ENCODE measurements around the gene ODR4. TPM values are rescaled to one million over a fixed set of nuclear protein-coding genes. Genes with fewer than 3 reads are reported as not detected.
"Not testable (repeated sequence)": the region's sequence is repeated elsewhere in the genome, so short reads cannot be mapped to it uniquely, and the experiment has no call there.

ODR4 gene
- 64.4 TPM for total RNA-seq

DNA sequence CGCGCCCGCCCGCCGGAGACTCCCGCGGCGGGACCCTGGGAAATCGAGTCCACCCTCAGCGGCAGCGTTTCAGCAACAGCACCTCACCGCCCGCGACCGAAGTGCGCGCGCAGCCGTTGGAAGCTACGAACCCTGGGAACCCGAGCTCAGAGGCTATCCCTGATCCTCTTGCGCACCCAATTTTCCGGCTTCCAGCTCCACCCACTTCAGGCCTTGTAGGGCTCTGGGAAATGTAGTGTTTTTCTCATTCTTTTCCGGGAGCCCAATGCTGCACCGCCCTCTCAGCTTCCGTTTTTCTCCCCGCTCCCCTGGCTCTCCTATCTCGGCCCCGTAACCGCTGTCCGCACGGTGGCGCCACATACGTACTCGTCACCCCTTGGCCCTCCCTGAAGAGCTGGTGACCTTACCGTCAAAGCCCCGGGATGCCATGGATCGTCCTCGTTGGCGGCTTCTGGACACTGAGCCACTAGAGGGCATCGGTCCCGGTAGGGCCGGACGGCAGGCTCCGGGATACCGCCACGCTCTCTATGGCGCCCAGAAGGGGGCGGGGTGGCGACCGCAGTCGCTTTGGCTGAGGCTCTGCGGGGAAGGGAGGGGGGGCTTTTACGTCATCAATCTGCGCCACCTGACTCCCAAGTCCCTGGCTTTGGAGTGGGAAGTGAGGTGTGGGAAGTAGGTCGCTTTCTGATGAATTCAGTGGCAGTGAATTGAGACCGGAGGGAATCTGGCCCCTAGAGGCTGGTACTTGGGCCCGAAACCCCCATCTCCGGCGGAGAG is at the start of gene ODR4, which contains the start of gene TPR:
Gene ODR4 (plus strand): TSS at position 687 of the 777 bp plus-strand sequence. CDS start 3,948 bp downstream, outside the sequence.
Gene TPR (minus strand): TSS at position 102 of the 777 bp plus-strand sequence. CDS start 225 bp downstream, outside the sequence.
- no peak for FAIRE-seq

DNA sequence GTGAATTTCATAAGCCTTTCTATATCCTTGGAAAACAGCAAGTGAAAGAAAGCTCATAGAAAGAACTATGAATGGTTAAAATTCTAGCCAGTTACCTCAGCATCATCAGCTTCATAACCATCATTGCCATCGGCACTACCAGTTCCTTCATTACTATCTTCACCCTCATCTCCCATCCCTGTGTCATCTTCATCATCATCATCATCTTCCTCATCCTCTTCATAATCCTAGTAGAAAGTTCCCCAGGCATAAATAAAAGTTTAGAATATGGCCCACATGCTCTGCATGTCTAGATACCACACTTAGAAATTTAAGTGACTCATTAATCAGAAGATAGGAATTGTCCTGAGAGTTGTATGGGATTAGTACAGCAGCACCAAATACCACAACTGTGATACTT is 49.6 kb upstream of the ODR4 start:
- DNase-seq (ENCODE audit: low spot score in 2 of 2) (no peak), FAIRE-seq (no peak)

More for the DNA sequence above, at the start of gene ODR4, which contains the start of gene TPR:
- DNase-seq (ENCODE audit: low spot score in 2 of 2): peak; percentile 85 to 86

DNA sequence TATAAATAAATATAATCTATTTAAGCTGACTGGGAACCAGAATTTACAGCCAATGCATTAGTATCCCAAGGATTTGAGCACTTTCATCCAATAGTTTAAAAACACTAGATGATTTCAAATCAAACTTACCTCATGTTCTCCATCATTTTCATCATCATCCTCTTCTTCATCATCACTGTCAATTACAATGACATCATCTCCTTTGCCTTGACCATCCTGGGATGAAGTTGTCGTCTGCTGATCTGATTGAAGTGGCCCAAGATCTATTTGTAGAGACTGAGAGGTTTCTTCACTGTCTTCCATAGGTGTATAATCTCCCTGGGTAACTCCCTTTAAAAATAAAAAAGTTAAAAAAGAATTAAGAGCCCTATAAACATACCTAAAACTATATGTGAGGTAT is 48.3 kb upstream of the ODR4 start:
- no peak for DNase-seq (ENCODE audit: low spot score in 2 of 2)
- FAIRE-seq: no peak

DNA sequence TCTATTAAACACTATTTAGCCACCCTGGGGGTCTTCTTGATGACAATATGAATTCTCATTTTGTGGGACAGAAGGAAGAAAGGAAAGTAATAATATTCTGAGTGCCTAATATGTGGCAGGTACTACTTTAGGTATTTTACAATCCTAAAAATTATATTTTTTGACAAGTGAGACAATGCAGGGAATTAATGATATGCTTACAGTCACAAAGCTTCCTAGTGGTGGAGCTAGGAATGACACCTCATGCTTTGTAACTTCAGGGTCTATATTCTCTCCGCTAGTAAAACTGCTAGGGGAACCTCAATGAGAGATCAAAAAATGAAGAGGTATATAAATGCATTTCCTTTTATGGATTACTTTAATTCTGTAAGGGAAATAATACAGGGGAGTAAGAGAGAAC is 44.9 kb upstream of the ODR4 start:
- FAIRE-seq: no peak
- no peak for DNase-seq (ENCODE audit: low spot score in 2 of 2)

DNA sequence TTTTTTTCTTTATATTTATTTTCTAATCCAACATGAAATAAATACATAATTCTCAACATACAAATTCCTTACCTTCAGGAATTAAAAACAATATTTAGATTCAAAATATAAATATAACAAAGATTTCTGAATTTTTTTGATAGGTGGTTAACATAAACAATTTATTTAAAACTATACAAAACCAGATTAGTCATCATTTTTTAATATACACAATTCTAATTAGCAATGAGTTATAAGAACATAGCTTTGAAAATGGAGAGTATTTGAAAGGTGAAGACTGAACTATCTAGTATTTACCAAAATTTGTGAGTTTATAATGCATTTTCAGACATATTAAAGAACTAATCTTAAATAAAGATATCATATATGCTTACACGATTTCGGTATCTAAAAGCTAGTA is 38.1 kb upstream of the ODR4 start:
- peak; percentile 93 for FAIRE-seq
- no peak for DNase-seq (ENCODE audit: low spot score in 2 of 2)

DNA sequence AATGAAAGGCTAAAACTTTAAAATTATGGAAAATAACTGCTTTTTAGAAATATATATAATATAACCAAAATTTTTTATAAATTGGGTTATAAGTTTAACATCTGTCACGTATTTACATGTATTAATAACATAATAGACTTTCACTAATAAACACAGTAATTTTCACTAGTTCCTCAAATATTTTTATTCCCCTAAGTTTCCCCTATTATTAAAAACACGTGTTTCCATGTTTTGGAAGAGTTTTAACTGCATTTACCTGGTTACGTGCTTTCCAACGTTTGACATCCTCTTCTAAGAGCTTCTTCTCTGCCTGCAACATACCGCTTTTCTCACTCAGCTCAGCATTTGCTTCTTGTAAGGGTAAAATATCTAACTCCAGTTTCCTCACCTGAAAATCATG is 34.9 kb upstream of the ODR4 start:
- DNase-seq (ENCODE audit: low spot score in 2 of 2): no peak
- peak; percentile 47 for FAIRE-seq

DNA sequence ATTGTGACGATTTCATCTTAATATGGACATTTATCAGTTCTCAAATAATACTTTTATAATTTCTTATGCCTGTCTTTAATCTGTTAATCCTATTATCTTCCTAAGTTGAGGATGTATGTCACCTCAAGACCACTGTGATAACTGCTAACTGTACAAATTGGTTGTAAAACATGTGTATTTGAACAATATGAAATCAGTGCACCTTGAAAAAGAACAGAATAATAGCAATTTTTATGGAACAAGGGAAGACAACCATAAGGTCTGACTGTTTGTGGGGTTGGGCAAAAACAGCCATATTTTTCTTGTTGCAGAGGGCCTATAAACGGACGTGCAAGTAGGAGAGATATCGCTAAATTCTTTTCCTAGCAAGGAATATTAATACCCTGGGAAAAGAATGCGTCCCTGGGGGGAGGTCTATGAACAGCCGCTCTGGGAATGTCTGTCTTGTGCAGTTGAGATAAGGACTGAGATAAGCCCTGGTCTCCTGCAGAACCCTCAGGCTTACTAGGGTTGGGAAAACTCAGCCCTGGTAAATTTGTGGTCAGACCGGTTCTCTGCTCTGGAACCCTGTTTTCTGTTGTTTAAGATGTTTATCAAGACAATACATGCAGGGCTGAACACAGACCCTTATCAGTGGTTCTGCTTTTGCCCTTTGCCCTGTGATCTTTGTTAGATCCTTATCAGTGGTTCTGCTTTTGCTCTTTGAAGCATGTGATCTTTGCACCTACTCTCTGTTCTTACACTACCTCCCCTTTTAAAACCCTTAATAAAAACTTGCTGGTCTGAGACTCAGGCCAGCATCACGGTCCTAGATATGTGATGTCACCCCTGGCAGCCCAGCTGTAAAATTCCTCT is 27.6 kb upstream of the ODR4 start:
- FAIRE-seq; DNase-seq (ENCODE audit: low spot score in 2 of 2): not testable (repeated sequence)

DNA sequence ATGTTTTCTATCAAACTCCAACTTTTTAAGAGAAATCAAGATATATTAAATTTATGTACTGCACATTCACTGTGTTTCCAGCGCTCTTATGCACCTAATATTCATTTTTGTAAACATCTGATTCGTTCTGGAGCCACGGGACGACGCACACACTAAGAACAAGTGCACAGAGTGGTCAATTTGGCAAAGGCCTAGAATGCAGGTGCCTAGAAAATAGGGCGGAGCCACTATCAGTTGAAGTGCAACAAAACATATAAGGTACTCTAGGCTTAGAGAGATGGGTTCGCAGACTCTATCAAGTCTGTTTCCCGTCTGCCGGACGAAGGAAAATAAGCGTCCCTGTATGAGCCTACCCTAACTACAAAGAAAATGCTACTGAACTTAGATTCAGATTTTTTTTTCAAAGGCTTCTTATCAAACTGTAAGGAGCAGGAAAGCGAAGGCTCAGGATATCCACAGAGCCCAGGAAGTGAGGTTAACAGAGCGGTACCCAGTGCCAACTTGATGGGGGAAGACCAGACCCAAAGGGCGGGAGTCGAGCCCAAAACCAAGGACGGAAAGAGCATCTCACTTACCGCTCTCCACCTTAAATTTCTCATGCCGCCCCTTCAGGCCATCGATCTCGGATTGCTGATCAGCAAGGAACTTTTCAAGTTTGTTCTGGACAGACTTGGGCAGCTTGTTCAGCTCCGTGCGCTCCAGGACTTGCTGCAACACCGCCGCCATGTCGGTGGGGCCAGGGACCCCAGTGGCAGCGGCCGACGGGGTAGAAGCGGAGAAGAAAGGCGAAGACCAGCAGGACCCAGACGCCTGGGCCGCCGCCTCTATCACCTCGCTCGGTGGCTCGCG is 1.1 kb upstream of the ODR4 start:
- DNase-seq (ENCODE audit: low spot score in 2 of 2) (peak; percentile 4 to 8), FAIRE-seq (no peak)

DNA sequence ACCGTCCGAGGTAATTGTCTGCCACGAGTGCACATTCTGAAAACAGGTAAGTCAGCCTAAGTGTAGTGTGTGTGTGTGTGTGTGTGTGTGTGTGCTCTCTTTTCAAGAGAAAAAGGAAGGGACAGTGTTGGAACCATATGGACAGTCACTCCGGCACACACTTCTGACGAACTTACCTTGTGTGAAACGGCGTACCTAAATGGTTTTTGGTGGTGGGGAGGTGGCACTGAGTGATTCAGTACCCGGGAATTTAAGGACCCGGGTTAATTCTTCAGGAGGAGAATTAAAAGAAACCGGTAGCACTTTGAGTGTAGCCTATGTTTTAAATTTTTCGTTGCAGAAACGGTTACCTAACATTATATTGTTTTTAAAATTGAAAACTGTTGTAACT is 286 bp downstream of the ODR4 start:
- FAIRE-seq (no peak), DNase-seq (ENCODE audit: low spot score in 2 of 2) (no peak)

DNA sequence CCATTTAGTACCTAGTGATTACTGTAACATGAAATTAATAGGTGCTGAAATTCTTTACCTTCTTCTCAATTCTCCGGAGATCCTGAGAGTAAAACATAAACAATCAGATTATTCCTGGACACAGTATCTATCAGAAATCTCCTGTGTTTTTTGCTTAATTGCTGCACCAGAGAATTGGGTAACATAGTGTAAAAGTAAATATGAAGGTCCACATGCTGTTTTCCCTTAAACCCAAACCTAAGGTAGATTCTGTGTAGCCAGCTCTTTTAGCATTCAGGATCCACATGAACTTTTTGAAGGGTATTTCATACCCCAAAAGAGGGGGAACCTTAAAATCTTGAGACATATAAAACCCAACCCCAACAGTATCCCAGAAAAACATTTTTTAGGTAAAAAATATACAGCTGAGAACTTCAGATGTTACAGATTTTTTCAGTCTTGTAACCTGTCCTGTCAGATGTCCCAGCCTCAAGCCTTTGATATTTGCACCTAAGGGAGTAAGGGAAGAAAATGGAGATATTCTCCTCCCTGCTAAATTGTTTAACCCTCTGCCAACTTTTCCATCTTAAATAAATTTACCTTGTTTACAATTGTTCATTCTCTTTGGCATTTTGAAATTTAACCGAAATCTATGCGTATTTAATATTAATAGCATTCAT is 11.2 kb downstream of the ODR4 start:
- no peak for FAIRE-seq

DNA sequence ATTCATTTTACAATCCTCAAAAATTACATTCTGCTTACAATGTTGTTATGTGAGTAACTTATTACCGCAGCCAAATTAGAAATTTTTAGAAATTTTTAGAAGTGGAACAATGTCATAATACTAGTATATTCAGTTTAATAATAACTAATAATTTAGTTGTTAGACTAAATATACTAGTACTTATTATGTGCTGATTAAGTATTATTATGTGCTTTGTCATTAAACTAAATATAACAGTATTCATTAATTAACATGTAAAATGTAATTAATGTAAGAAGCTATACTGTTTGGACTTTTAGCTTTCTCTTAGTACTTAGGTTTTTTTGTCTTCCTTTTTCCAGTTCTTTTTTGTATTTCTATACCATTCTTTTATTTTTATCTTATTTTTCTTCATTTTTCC is 15.3 kb downstream of the ODR4 start:
- DNase-seq (ENCODE audit: low spot score in 2 of 2): no peak
- peak; percentile 60 for FAIRE-seq

More for the DNA sequence above, 11.2 kb downstream of the ODR4 start:
- no peak for DNase-seq (ENCODE audit: low spot score in 2 of 2)

DNA sequence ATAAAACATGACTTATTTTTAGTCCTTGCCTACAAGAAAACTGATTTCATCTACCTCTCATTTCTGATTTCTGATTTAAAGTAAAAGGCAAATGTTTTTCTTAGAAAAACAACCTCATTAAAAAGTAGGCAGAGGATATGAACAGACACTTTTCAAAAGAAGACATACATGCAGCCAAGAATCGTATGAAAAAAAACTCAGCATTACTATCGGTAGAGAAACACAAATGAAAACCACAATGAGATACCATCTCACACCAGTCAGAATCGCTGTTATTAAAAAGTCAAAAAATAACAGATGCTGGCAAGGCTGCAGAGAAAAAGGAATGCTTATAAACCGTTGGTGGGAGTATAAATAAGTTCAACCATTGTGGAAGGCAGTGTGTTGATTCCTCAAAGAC is 16.2 kb downstream of the ODR4 start:
- DNase-seq (ENCODE audit: low spot score in 2 of 2) (no peak), FAIRE-seq (no peak)

DNA sequence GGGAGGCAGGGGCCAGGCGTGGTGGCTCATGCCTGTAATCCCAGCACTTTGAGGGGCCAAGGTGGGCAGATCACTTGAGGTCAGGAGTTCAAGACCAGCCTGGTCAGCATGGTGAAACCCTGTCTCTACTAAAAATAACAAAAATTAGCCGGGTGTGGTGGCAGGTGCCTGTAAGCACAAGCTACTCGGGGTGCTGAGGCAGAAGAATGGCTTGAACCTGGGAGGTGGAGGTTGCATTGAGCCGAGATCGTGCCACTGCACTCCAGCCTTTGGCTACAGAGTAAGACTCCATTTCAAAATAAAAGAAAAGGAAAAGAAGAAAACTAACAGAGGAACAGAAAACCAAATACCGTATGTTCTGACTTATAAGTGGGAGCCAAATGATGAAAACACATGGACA is 17.1 kb downstream of the ODR4 start:
- not testable (repeated sequence) for FAIRE-seq; DNase-seq (ENCODE audit: low spot score in 2 of 2)

DNA sequence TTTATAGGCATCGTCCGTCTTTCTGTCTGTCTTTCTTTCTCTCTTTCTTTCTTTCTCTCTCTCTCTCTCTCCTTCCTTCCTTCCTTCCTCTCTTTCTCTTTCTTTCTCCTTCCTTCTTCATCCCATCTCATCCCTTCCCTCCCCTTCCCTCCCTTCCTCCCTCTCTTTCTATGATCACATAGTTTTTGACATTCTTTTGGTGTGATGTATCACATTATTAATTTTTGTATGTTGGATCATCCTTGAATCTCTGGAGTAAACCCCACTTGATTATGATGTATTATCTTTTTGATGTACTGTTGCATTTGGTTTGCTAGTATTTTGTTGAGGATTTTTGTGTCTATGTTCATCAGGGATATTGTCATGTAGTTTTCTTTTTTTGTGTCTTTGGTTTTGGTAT is 25.8 kb downstream of the ODR4 start:
- DNase-seq (ENCODE audit: low spot score in 2 of 2); FAIRE-seq: not testable (repeated sequence)

DNA sequence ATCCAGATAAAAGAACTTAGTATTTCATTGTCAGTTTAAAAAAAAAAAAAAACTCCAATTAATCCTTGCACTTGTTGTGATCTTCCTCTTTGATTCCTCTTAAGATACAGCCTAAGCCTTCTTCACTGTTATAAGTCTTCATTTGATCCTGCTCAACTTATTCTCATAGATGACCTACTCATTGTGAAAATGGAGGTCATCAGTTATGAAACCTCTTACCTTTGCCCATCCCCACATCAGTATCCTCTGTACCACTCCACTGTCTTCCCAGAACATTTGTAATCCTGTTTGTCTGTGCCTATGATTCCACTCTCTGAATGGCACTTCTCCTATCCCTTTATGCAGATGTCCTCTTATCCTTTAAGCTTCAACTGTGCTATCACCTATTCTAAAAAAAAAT is 28.0 kb downstream of the ODR4 start:
- DNase-seq (ENCODE audit: low spot score in 2 of 2): no peak
- FAIRE-seq: no peak

DNA sequence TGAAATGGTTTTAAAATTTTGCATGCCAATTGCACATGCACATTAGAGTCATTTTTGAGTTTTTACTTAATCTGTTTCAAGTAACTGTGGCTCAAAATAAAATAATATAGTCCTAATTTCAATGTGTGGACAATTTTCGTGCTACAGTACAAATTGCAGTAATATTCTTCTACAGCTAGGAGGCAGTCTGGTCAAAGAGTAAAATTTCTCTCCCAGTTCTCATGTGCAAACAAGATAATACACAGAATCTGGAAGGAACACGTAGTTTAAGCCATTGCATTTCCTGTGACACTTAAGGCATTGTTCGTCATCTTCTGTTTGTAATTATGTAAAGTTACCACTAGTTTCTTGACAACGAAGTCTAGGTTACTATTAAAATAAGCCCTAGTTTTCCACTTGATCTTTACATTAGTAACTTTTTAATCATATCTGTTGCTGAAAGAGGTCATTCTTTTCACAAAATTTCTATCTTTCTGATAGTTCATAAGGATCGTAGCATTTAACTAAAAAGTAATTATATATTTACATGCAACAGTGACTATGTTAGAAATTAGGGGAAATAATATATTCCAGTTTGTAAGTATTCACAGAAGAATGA is 28.9 kb downstream of the ODR4 start:
- peak; percentile 17 to 36 for DNase-seq (ENCODE audit: low spot score in 2 of 2)
- peak; percentile 79 for FAIRE-seq

DNA sequence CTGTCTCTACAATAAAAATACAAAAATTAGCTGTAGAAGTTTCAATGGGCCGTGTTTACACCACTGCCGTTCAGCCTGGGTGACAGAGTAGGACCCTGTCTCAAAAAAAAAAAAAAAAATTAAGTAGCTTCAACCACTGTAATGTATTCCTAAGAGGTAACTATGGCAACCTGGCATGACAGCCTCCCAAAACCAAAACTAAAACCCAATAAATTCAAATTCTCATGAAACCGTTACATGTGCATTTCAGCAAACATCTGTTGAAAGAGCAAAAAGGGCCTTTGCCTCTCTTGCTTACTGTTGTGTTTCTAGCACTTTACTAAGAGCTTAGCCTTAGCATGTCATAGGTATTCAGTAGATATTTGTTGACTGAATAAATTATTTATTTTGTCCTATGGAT is 33.5 kb downstream of the ODR4 start:
- DNase-seq (ENCODE audit: low spot score in 2 of 2) (no peak), FAIRE-seq (no peak)

DNA sequence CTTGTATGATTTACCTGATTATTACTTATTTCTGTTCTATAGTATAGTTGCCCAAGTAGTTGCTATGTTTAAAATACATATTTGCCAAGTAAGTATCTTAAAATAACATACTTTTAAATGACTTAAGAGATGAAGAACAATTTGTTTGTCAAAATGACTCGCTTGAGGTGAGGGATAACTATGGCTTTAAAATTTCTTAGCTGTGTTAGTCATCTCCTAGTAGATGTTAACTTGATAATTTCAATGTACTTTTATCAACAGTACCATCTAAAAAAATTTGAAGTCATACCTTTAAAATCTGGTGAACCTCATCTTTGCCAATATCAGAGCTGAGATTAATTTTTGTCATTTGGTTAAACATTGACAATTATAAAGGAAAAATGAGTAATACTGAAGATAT is 37.7 kb downstream of the ODR4 start:
- DNase-seq (ENCODE audit: low spot score in 2 of 2) (no peak), FAIRE-seq (no peak)

DNA sequence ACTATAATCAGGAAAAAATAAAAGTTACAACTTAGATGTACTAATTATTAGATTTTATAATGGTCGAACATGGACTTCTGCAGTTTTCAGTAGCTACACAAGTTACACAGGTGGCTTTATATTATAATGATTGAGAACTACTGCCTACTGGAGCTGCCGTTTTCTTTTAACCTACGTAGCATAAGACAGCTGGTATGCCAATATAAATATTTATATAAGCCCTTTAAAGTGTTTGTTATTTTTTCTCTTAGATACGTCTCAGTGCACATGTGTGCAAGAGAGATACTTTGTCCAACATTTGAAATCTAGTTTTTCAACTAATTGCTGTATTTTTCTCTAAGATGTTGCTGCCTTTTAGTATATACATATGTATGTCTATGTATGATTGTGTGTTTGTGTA is 42.9 kb downstream of the ODR4 start:
- no peak for DNase-seq (ENCODE audit: low spot score in 2 of 2)
- FAIRE-seq: no peak

DNA sequence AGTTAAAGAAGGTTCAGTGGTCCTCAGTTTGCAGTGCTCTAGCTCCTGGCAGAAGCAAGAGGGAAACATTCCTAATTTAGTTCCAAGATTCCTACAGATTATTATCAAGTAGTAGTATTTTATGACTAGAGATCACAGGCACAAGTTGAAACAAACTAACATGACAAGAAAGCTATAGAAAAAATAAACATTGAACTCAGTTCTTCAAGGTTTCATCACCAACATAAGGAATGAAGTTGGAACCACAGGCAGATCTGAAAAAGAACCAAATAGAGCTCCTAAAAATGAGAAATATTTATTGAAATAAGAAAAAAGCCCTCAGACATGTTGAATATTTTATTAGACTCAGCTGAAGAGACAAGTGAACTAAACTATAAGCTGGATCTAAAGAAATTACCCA is 44.7 kb downstream of the ODR4 start:
- no peak for DNase-seq (ENCODE audit: low spot score in 2 of 2)
- no peak for FAIRE-seq
